ENCODE measurements around the gene HGF. TPM values are rescaled to one million over a fixed set of nuclear protein-coding genes. Genes with fewer than 3 reads are reported as not detected.

The HGF gene
- total RNA-seq, 4 donors from 2014 or later, result 0.39 to 1.6 (median 1.4) TPM

- Histone ChIP-seq H3K4me3 (no peak overlapping the region), H3K27me3 (no peaks in the 10 kb centered on the region), H3K4me1 (peaks cover 0 to 4% of the 10 kb centered on the region in 2 donors), H3K9me3 (no peaks in the 10 kb centered on the region), H3K36me3 (no peaks in the 10 kb centered on the region), H3K27ac (no peak overlapping the region)
- in situ Hi-C loops (cut with MboI; ENCODE audit: low sequenced_read_pairs in 4 of 4), result no loop called here
- no peak for DNase-seq
- no peak for ATAC-seq
- TF ChIP-seq POLR2A (IDR thresholded peaks at IDR 0.05), result no peak
- TF ChIP-seq CTCF (IDR thresholded peaks at IDR 0.05 in 4 of 5, conservative IDR thresholded peaks at IDR 0.05 in 1 of 5), result no peak
- intact Hi-C loops (cut with DNase I; ENCODE audit: low total_unique reads), result no loop called here
Observed at GRCh38 chr7:81688622-81689411, 81.0 kb downstream of the HGF start.

- Histone ChIP-seq H3K27ac (no peak overlapping the region), H3K27me3 (no peaks in the 10 kb centered on the region), H3K9me3 (no peaks in the 10 kb centered on the region), H3K4me3 (no peak overlapping the region), H3K4me1 (peaks cover 0 to 4% of the 10 kb centered on the region in 2 donors), H3K36me3 (no peaks in the 10 kb centered on the region)
- in situ Hi-C loops (cut with MboI; ENCODE audit: low sequenced_read_pairs in 4 of 4), result no loop called here
- TF ChIP-seq POLR2A (IDR thresholded peaks at IDR 0.05), result no peak
- TF ChIP-seq CTCF (IDR thresholded peaks at IDR 0.05 in 4 of 5, conservative IDR thresholded peaks at IDR 0.05 in 1 of 5), result no peak
- DNase-seq (no peak), ATAC-seq (no peak)
- intact Hi-C loops (cut with DNase I; ENCODE audit: low total_unique reads), result no loop called here
Observed at GRCh38 chr7:81687062-81687461, 82.8 kb downstream of the HGF start.

- H3K36me3 ChIP-seq, result no peaks in the 10 kb centered on the region
- peaks cover 0 to 3% of the 10 kb centered on the region in 2 donors for H3K4me1 ChIP-seq
- no peaks in the 10 kb centered on the region for H3K27me3 ChIP-seq
- DNase-seq (no peak), ATAC-seq (no peak)
- intact Hi-C loops (cut with DNase I; ENCODE audit: low total_unique reads) (no loop called here), in situ Hi-C loops (cut with MboI; ENCODE audit: low sequenced_read_pairs in 4 of 4) (no loop called here)
- no peak overlapping the region for H3K4me3 ChIP-seq
- no peaks in the 10 kb centered on the region for H3K9me3 ChIP-seq
- TF ChIP-seq CTCF (IDR thresholded peaks at IDR 0.05 in 4 of 5, conservative IDR thresholded peaks at IDR 0.05 in 1 of 5) (no peak), POLR2A (IDR thresholded peaks at IDR 0.05) (no peak)
- H3K27ac ChIP-seq, result peak overlapping the region in 1 of 4 donors; percentile 27
Observed at GRCh38 chr7:81685270-81685868, 84.5 kb downstream of the HGF start.

- intact Hi-C loops (cut with DNase I; ENCODE audit: low total_unique reads) (no loop called here), in situ Hi-C loops (cut with MboI; ENCODE audit: low sequenced_read_pairs in 4 of 4) (no loop called here)
- DNase-seq, result peak; percentile 74 to 83
- peak; percentile 91 to 98 for ATAC-seq
- Histone ChIP-seq H3K36me3 (no peaks in the 10 kb centered on the region), H3K4me3 (no peak overlapping the region), H3K27ac (peak overlapping the region in 1 of 4 donors; percentile 27), H3K9me3 (no peaks in the 10 kb centered on the region), H3K27me3 (no peaks in the 10 kb centered on the region), H3K4me1 (no peaks in the 10 kb centered on the region)
- no peak for TF ChIP-seq CTCF (IDR thresholded peaks at IDR 0.05 in 4 of 5, conservative IDR thresholded peaks at IDR 0.05 in 1 of 5)
- TF ChIP-seq POLR2A (IDR thresholded peaks at IDR 0.05), result no peak
Observed at GRCh38 chr7:81684514-81685269, 85.2 kb downstream of the HGF start.

Measured in gastrocnemius medialis (tissue), 4 donors.